H54 (cell line): ENCODE measurements around the gene TSPAN6.

Source experiments
- DNase-seq: peaks from one replicate; pipeline ENCODE4 v3.0.0; 2011; ENCODE audit warnings: low spot score, mixed read lengths; ENCODE audit not compliant: insufficient read length
- FAIRE-seq: peaks from 3 replicates; lab custom pipeline; 2011; peaks lifted over from hg19 to GRCh38; lab: Jason Lieb, UNC
- POLR2A ChIP-seq: IDR thresholded peaks from 2 replicates; pipeline ENCODE4 v1.6.1; 2011; ENCODE audit warnings: low read depth, mild to moderate bottlenecking, low read length

TSPAN6 gene

DNA sequence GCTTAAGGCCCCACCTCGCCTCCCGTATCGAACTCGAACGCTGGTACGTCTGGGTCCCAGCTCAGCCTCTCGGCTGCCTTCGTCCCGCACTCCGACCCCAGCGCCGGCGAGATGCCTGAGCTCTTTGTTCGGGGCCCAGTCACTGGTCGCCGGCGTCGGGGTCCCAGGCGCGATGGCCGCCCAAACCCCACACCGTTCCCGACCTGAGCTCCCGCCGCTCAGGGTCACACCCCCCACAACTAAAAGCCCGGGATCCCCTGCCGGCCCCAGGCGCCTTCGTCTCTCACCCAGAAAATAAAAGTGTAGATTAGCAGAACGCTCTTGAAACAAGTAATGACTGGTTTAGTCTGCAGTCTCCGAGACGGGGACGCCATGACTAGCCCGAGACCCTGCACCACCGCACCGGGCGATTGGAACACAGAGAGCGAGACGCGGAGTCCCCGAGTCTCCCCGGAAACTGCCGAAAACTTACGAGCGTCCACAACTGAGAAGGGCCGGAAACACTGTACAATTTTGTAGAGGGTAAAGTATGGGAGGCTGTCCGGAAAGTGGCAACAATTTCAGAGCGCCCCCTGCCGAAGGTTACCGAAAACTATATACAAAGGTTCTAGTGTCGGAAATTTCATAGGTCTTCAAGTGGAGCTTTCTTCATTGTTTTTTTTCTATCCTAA is at the start of gene TSPAN6:
Gene TSPAN6, minus strand, starts transcription at position 486 of the 671 bp plus-strand sequence. Its CDS starts 112 bp downstream, at position 374.
- TF ChIP-seq POLR2A: no peak
- peak; percentile 75 for FAIRE-seq
- peak; percentile 56 for DNase-seq

DNA sequence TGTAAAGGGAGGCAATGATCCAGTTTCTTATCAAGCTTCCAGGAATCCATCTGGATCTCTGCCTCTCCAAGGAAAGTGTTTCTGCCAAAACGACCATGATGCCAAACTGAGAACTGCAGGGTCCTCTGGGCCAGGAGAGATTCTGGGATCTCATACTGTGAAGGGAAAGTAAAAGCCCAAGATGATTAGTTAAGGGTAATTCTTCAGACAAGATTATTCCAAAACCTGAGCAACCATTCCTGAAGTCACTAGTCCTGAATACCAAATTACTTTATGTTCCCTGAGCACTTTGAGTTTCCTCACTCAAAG is 49.3 kb upstream of the TSPAN6 start:
- no peak for TF ChIP-seq POLR2A
- no peak for FAIRE-seq
- DNase-seq: no peak

DNA sequence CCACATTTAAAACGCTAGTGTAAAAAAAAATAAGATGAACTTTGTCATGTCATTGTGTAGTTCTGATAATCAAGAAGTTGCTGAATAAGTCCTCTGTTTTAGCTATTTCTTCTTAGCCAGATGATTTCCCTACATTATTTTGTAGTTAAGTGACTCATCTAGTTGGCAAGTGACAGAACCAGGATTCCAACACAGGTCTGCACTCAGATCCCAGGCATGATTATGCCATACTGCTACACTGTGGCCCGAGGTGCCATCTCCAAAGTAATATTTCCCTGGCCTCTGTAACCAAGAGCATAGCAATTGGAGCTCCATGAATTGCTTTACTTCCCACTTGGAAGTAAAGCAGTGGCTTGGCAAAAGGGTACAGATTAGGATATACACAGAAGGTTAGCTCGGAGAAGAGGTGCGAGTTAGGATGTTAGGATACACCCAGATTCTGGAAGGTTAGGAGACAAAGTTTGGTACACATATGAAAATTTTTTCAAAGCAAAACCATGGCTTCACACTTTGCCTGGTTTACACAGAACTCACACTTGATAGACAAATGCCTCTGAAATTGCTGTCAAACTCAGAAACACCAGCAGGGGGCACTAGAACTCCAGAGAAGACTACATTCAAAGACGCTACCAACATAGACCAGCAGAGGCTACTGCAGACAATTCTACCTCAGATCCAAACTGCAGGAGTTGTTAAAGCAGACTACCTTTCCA is 48.8 kb upstream of the TSPAN6 start:
- FAIRE-seq (peak; percentile 66), DNase-seq (peak; percentile 27)
- TF ChIP-seq POLR2A: no peak

GRCh38 chrX:100682939-100683338 is 46.3 kb upstream of the TSPAN6 start:
- DNase-seq: no peak
- FAIRE-seq: no peak
- TF ChIP-seq POLR2A: no peak

DNA sequence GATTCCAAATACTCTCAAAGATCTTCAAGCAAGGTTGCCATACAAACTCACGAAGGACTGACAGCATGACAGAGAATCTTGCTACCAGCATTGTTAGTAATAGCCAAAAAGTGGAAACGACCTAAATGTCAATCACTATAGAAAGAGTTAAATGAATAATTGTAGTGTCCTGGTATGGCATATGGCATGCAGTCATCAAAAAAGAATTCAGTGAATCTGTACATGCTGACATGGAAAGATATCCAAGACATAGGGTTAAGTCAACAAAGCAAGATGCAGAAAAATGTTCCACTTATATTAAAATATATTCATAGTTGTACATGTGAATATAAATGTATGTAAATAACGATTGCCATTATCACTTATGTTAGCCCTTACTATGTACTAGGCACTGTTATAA is 45.0 kb upstream of the TSPAN6 start:
- DNase-seq: no peak
- no peak for TF ChIP-seq POLR2A
- no peak for FAIRE-seq

- no peak for TF ChIP-seq POLR2A
- no peak for FAIRE-seq
- DNase-seq: no peak
Observed at GRCh38 chrX:100680756-100681155, 44.1 kb upstream of the TSPAN6 start.

GRCh38 chrX:100677611-100678181 is 41.1 kb upstream of the TSPAN6 start:
- FAIRE-seq: no peak
- TF ChIP-seq POLR2A: no peak
- no peak for DNase-seq

GRCh38 chrX:100674705-100675104 is 38.1 kb upstream of the TSPAN6 start:
- DNase-seq (no peak), FAIRE-seq (no peak)
- no peak for TF ChIP-seq POLR2A

GRCh38 chrX:100673397-100673953 is 36.9 kb upstream of the TSPAN6 start:
- no peak for DNase-seq
- TF ChIP-seq POLR2A: no peak
- no peak for FAIRE-seq

- FAIRE-seq: no peak
- DNase-seq: no peak
- TF ChIP-seq POLR2A: no peak
Observed at GRCh38 chrX:100672966-100673365, 36.4 kb upstream of the TSPAN6 start.

- DNase-seq: no peak
- no peak for TF ChIP-seq POLR2A
- FAIRE-seq: no peak
Observed at GRCh38 chrX:100663642-100664041, 27.0 kb upstream of the TSPAN6 start.

DNA sequence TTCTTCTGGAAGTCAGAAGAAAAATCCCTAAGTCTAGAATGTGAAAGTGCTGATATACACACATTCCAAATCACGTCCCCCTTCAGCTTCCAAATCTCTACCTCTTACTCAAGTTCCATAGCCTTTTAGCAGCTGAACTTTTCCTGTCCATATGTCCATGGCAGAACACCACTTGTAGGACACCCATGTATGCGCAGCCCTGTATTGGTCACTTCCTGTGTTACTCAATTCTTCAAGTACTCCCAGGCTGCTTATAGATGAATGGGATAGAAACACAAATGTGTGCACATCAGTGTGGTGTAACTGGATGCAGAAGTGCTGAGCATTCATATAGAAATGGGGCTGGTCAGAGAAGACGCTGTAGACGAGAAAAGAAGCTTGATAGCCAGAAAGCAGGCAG is 26.2 kb upstream of the TSPAN6 start:
- DNase-seq (no peak), FAIRE-seq (no peak)
- no peak for TF ChIP-seq POLR2A

DNA sequence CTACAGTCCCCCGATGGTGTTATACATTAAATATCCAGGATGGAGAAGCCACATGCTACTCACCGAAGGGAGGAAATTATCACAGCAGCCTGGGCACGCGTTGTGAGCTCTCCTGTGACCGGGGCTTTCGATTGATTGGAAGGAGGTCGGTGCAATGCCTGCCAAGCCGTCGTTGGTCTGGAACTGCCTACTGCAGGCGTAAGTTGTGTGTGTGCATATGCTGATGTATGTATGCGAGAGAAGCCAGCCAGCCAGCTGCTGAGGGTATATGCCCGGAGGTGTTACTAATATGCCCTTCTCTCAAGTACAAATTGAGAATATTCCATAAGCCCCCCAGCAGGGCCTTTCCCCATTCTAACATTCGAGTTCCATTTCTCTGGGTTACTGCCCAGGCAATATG is 25.6 kb upstream of the TSPAN6 start:
- FAIRE-seq: no peak
- TF ChIP-seq POLR2A: no peak
- no peak for DNase-seq

DNA sequence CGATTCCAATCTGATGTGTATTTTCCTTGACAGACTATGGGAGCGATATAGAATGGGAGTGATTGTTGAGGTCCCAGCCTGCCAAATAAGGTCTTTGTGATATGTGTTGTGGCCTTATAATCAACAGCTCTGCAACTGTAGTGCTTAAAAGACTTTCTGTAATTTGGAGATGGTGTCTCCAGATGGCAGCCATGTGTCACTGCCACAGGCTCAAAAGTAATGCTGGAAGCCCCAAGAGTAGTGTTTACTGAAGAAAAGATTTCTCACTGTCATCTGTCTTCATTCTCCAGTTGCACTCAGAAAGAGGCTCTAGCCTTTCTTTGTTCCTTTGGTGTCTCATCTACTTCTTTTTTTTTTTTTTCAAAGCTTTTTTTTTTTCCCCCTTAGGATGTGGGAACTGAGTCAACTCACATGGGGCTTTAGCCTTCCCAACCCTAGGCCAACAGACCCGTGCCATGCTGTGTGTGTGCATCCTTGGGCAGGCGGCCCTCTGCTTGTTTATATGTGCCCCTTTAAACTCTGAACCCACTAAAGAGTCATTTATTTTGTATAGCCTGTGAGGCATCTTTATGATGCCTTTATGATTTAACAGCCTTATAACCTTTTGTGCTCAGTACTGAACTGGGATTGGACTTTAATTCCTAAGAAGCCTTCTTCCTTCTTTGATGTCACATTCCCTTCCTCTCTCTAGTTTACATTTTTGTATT is 23.0 kb upstream of the TSPAN6 start:
- TF ChIP-seq POLR2A: no peak
- DNase-seq (no peak), FAIRE-seq (no peak)
